ENCODE measurements around the gene ZNF500.

ZNF500 gene

GRCh38 chr16:4801051-4801961 lies 34.3 kb upstream of the ZNF500 start:
- Histone ChIP-seq H3K36me3 (replicated peaks) (peaks cover 21% of the 10 kb centered on the region), H3K4me1 (peaks cover 12% of the 10 kb centered on the region), H3K27me3 (ENCODE audit: low read depth) (no peaks in the 10 kb centered on the region), H3K4me3 (peak overlapping the region; percentile 59), H3K9me3 (no peaks in the 10 kb centered on the region)
- DNase-seq (ENCODE audit: low spot score in 2 of 2) = no peak
- in situ Hi-C loops (cut with MboI; ENCODE audit: low sequenced_read_pairs) = no loop called here

- no peak overlapping the region for H3K4me3 ChIP-seq
- no peaks in the 10 kb centered on the region for H3K9me3 ChIP-seq
- H3K36me3 ChIP-seq (replicated peaks) = peaks cover 18% of the 10 kb centered on the region
- in situ Hi-C loops (cut with MboI; ENCODE audit: low sequenced_read_pairs) = no loop called here
- peak in 1 of 2 experiments; percentile 28 for DNase-seq (ENCODE audit: low spot score in 2 of 2)
- no peaks in the 10 kb centered on the region for H3K27me3 ChIP-seq (ENCODE audit: low read depth)
- peaks cover 12% of the 10 kb centered on the region for H3K4me1 ChIP-seq
Measured at GRCh38 chr16:4800290-4801041, 33.5 kb upstream of the ZNF500 start.

- in situ Hi-C loops (cut with MboI; ENCODE audit: low sequenced_read_pairs) = no loop called here
- Histone ChIP-seq H3K4me3 (no peak overlapping the region), H3K36me3 (replicated peaks) (peaks cover 8% of the 10 kb centered on the region), H3K9me3 (no peaks in the 10 kb centered on the region), H3K27me3 (ENCODE audit: low read depth) (no peaks in the 10 kb centered on the region), H3K4me1 (peaks cover 12% of the 10 kb centered on the region)
- DNase-seq (ENCODE audit: low spot score in 2 of 2) = no peak
Measured at GRCh38 chr16:4799171-4799855, 32.4 kb upstream of the ZNF500 start.

- H3K36me3 ChIP-seq (replicated peaks) = 0 out of 2 replicates have a peak, but pooled peaks cover 3% of the 10 kb centered on the region
- in situ Hi-C loops (cut with MboI; ENCODE audit: low sequenced_read_pairs) = no loop called here
- H3K9me3 ChIP-seq = no peaks in the 10 kb centered on the region
- no peak overlapping the region for H3K4me3 ChIP-seq
- no peaks in the 10 kb centered on the region for H3K27me3 ChIP-seq (ENCODE audit: low read depth)
- no peak for DNase-seq (ENCODE audit: low spot score in 2 of 2)
- H3K4me1 ChIP-seq = peaks cover 8% of the 10 kb centered on the region
Measured at GRCh38 chr16:4798456-4798855, 31.5 kb upstream of the ZNF500 start.

GRCh38 chr16:4797805-4798252 lies 30.9 kb upstream of the ZNF500 start:
- in situ Hi-C loops (cut with MboI; ENCODE audit: low sequenced_read_pairs) = no loop called here
- Histone ChIP-seq H3K27me3 (ENCODE audit: low read depth) (no peaks in the 10 kb centered on the region), H3K4me3 (no peak overlapping the region), H3K4me1 (peaks cover 4% of the 10 kb centered on the region; the same call in 1 of the 2 replicates), H3K36me3 (replicated peaks) (0 out of 2 replicates have a peak, but pooled peaks cover 3% of the 10 kb centered on the region), H3K9me3 (no peaks in the 10 kb centered on the region)
- DNase-seq (ENCODE audit: low spot score in 2 of 2) = no peak

- Histone ChIP-seq H3K9me3 (no peaks in the 10 kb centered on the region), H3K27me3 (ENCODE audit: low read depth) (no peaks in the 10 kb centered on the region), H3K4me1 (peaks cover 4% of the 10 kb centered on the region; the same call in 1 of the 2 replicates), H3K4me3 (no peak overlapping the region), H3K36me3 (replicated peaks) (0 out of 2 replicates have a peak, but pooled peaks cover 3% of the 10 kb centered on the region)
- in situ Hi-C loops (cut with MboI; ENCODE audit: low sequenced_read_pairs) = no loop called here
- no peak for DNase-seq (ENCODE audit: low spot score in 2 of 2)
Measured at GRCh38 chr16:4796982-4797804, 30.2 kb upstream of the ZNF500 start.

- no peaks in the 10 kb centered on the region for H3K9me3 ChIP-seq
- DNase-seq (ENCODE audit: low spot score in 2 of 2) = no peak
- H3K27me3 ChIP-seq (ENCODE audit: low read depth) = no peaks in the 10 kb centered on the region
- 0 out of 2 replicates have a peak, but pooled peaks cover 3% of the 10 kb centered on the region for H3K36me3 ChIP-seq (replicated peaks)
- no peak overlapping the region for H3K4me3 ChIP-seq
- H3K4me1 ChIP-seq = no peaks in the 10 kb centered on the region
- in situ Hi-C loops (cut with MboI; ENCODE audit: low sequenced_read_pairs) = no loop called here
Measured at GRCh38 chr16:4795828-4796572, 29.0 kb upstream of the ZNF500 start.

GRCh38 chr16:4795181-4795827 lies 28.3 kb upstream of the ZNF500 start, which contains the start of gene SMIM22:
Gene SMIM22, plus strand, starts transcription at chr16:4795369. Its CDS starts 366 bp downstream, at chr16:4795735.
- H3K4me1 ChIP-seq = no peaks in the 10 kb centered on the region
- no peak within 1 kb of the TSS for H3K4me3 ChIP-seq
- in situ Hi-C loops (cut with MboI; ENCODE audit: low sequenced_read_pairs) = no loop called here
- 0 out of 2 replicates have a peak, but pooled peaks cover 2% of the 10 kb centered on the region for H3K36me3 ChIP-seq (replicated peaks)
- H3K9me3 ChIP-seq = no peaks in the 10 kb centered on the region
- no peak for DNase-seq (ENCODE audit: low spot score in 2 of 2)
- H3K27me3 ChIP-seq (ENCODE audit: low read depth) = no peaks in the 10 kb centered on the region

GRCh38 chr16:4792951-4793513 lies 26.1 kb upstream of the ZNF500 start:
- Histone ChIP-seq H3K4me3 (no peak overlapping the region), H3K9me3 (no peaks in the 10 kb centered on the region), H3K27me3 (ENCODE audit: low read depth) (no peaks in the 10 kb centered on the region), H3K4me1 (no peaks in the 10 kb centered on the region), H3K36me3 (replicated peaks) (no peaks in the 10 kb centered on the region)
- DNase-seq (ENCODE audit: low spot score in 2 of 2) = no peak
- in situ Hi-C loops (cut with MboI; ENCODE audit: low sequenced_read_pairs) = no loop called here

GRCh38 chr16:4790871-4791270 lies 23.9 kb upstream of the ZNF500 start:
- in situ Hi-C loops (cut with MboI; ENCODE audit: low sequenced_read_pairs) = no loop called here
- Histone ChIP-seq H3K4me1 (no peaks in the 10 kb centered on the region), H3K4me3 (no peak overlapping the region), H3K27me3 (ENCODE audit: low read depth) (no peaks in the 10 kb centered on the region), H3K36me3 (replicated peaks) (no peaks in the 10 kb centered on the region), H3K9me3 (no peaks in the 10 kb centered on the region)
- no peak for DNase-seq (ENCODE audit: low spot score in 2 of 2)

GRCh38 chr16:4790261-4790660 lies 23.3 kb upstream of the ZNF500 start:
- in situ Hi-C loops (cut with MboI; ENCODE audit: low sequenced_read_pairs) = no loop called here
- no peaks in the 10 kb centered on the region for H3K27me3 ChIP-seq (ENCODE audit: low read depth)
- DNase-seq (ENCODE audit: low spot score in 2 of 2) = no peak
- no peaks in the 10 kb centered on the region for H3K36me3 ChIP-seq (replicated peaks)
- H3K4me3 ChIP-seq = no peak overlapping the region
- H3K4me1 ChIP-seq = no peaks in the 10 kb centered on the region
- H3K9me3 ChIP-seq = no peaks in the 10 kb centered on the region

GRCh38 chr16:4788910-4789309 lies 21.9 kb upstream of the ZNF500 start:
- Histone ChIP-seq H3K4me3 (no peak overlapping the region), H3K4me1 (no peaks in the 10 kb centered on the region), H3K9me3 (no peaks in the 10 kb centered on the region), H3K27me3 (ENCODE audit: low read depth) (no peaks in the 10 kb centered on the region), H3K36me3 (replicated peaks) (no peaks in the 10 kb centered on the region)
- in situ Hi-C loops (cut with MboI; ENCODE audit: low sequenced_read_pairs) = no loop called here
- no peak for DNase-seq (ENCODE audit: low spot score in 2 of 2)
